ENCODE measurements around the gene EPS8L2.

EPS8L2 gene

DNA sequence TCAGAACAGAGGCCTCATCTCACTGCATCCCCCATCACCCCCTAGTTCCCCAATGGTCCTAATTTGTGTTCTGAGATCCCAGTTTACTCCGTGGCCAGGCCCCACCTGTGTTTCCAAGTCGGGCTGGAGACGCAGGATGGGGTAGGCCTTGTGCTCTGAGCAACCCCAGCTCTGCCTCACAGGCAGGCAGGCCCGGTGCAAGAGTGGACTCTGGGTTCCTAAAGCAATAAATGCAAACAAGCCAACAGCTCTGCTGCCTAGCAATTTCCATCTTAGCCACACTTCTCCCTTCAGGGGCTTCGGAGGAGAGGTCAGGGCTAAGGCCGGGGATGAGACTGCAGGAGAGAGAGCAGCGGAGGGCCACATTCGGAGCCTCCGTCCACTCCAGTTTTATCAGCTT, 2.5 kb upstream of the EPS8L2 start:
- in situ Hi-C loops (cut with MboI; ENCODE audit: low sequenced_read_pairs, unreplicated experiment): no loop called here
- DNase-seq (ENCODE audit: low spot score): no peak

GRCh38 chr11:704228-704674, 1.8 kb upstream of the EPS8L2 start:
- TF ChIP-seq, protein P1, sequence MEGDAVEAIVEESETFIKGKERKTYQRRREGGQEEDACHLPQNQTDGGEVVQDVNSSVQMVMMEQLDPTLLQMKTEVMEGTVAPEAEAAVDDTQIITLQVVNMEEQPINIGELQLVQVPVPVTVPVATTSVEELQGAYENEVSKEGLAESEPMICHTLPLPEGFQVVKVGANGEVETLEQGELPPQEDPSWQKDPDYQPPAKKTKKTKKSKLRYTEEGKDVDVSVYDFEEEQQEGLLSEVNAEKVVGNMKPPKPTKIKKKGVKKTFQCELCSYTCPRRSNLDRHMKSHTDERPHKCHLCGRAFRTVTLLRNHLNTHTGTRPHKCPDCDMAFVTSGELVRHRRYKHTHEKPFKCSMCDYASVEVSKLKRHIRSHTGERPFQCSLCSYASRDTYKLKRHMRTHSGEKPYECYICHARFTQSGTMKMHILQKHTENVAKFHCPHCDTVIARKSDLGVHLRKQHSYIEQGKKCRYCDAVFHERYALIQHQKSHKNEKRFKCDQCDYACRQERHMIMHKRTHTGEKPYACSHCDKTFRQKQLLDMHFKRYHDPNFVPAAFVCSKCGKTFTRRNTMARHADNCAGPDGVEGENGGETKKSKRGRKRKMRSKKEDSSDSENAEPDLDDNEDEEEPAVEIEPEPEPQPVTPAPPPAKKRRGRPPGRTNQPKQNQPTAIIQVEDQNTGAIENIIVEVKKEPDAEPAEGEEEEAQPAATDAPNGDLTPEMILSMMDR (IDR thresholded peaks at IDR 0.05; ENCODE audit: borderline replicate concordance, control extremely low read depth, extremely low read depth, insufficient read depth, missing control alignments): no peak
- in situ Hi-C loops (cut with MboI; ENCODE audit: low sequenced_read_pairs, unreplicated experiment): no loop called here
- no peak for DNase-seq (ENCODE audit: low spot score)

More for the DNA sequence above, 2.5 kb upstream of the EPS8L2 start:
- TF ChIP-seq, protein P1 (IDR thresholded peaks at IDR 0.05; ENCODE audit: borderline replicate concordance, control extremely low read depth, extremely low read depth, insufficient read depth, missing control alignments): no peak

GRCh38 chr11:704781-705645, 1.0 kb upstream of the EPS8L2 start:
- in situ Hi-C loops (cut with MboI; ENCODE audit: low sequenced_read_pairs, unreplicated experiment): no loop called here
- TF ChIP-seq, protein P1 (IDR thresholded peaks at IDR 0.05; ENCODE audit: borderline replicate concordance, control extremely low read depth, extremely low read depth, insufficient read depth, missing control alignments): no peak
- no peak for DNase-seq (ENCODE audit: low spot score)

- no peak for DNase-seq (ENCODE audit: low spot score)
- in situ Hi-C loops (cut with MboI; ENCODE audit: low sequenced_read_pairs, unreplicated experiment): no loop called here
- TF ChIP-seq, protein P1 (IDR thresholded peaks at IDR 0.05; ENCODE audit: borderline replicate concordance, control extremely low read depth, extremely low read depth, insufficient read depth, missing control alignments): no peak
Observed at GRCh38 chr11:706439-706956, 467 bp downstream of the EPS8L2 start.

DNA sequence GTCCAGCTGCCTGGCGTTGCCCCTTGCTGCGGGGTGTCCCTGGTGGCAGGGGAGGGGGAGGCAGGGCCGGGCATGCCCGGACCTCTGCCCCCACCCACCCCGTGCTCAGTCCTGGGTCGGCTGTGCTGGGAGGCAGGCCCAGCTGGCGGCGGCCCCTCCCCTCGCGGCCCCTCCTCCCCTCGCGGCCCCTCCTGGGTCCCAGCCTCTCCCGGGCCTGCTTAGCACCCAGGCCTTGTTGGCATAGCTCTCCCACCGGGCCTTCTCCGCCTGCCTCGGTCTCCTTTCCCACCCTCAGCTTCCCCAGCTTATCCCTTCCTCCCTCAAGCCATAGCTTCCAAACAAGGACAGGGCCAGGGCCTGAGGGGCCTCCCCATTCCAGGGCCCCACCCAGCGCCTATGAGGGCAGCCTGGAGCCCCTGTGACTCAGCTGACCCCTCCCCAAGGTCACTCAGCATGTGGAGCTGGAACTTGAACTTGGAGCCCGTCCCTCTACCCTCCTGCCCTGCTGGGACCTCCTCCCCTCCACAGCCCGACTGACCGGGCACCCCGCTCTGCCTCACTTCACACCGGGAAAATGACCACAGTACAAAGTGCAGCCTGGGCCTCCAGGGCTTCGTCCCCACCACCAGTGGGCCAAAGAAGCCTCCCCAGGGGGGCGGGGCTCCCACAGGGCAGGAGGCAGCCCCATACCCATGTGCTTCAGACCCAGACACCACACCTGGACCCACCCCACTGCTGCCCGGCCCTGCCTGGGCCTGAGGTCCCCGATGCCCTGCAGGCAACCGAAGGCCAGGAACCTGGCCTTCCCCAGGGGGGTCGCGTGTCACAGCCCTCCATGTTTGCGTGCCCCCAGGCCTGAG, 1.2 kb downstream of the EPS8L2 start:
- no peak for DNase-seq (ENCODE audit: low spot score)
- TF ChIP-seq, protein P1 (IDR thresholded peaks at IDR 0.05; ENCODE audit: borderline replicate concordance, control extremely low read depth, extremely low read depth, insufficient read depth, missing control alignments): no peak
- in situ Hi-C loops (cut with MboI; ENCODE audit: low sequenced_read_pairs, unreplicated experiment): no loop called here

GRCh38 chr11:707817-708420, 1.9 kb downstream of the EPS8L2 start:
- in situ Hi-C loops (cut with MboI; ENCODE audit: low sequenced_read_pairs, unreplicated experiment): no loop called here
- DNase-seq (ENCODE audit: low spot score): no peak
- TF ChIP-seq, protein P1 (IDR thresholded peaks at IDR 0.05; ENCODE audit: borderline replicate concordance, control extremely low read depth, extremely low read depth, insufficient read depth, missing control alignments): no peak
